Mucosa of descending colon (tissue), 3 donors: ENCODE data around the gene GMCL1. TPM values are rescaled to one million over a fixed set of nuclear protein-coding genes. Genes with fewer than 3 reads are reported as not detected.

Source experiments
- ATAC-seq: fragments of 200-7000 bp; cut with Tn5 transposase; one replicate; pipeline ENCODE4 v1.9.1; 2020; ENCODE audit warnings: mild to moderate bottlenecking, moderate library complexity
- DNase-seq, 3 donors: peaks; one replicate each; pipeline ENCODE4 v3.0.0-alpha.2; 2020
- H3K36me3 ChIP-seq: fragments of 200-600 bp; one replicate; pipeline ENCODE4 v1.8.0; 2021; ENCODE audit warnings: low read depth, mild to moderate bottlenecking
- H3K4me1 ChIP-seq: fragments of 200-600 bp; one replicate; pipeline ENCODE4 v1.8.0; 2021; ENCODE audit warnings: low read depth, mild to moderate bottlenecking
- H3K4me3 ChIP-seq: fragments of 200-600 bp; one replicate; pipeline ENCODE4 v1.8.0; 2021; ENCODE audit warnings: mild to moderate bottlenecking
- H3K9me3 ChIP-seq: fragments of 200-600 bp; one replicate; pipeline ENCODE4 v1.8.0; 2021; ENCODE audit warnings: mild to moderate bottlenecking
- CTCF ChIP-seq: fragments of 200-600 bp; IDR thresholded peaks from one replicate; pipeline ENCODE4 v1.8.0; 2022; ENCODE audit warnings: antibody characterized with exemption, mild to moderate bottlenecking
- intact Hi-C, 2 donors: fragments of 100-400 bp; cut with DNase I in 1 of 2; cut with micrococcal nuclease in 1 of 2; formaldehyde crosslinking; loops; one replicate each; pipeline versions ENCODE4 v1.11.0 to v1.11.1; 2022; cut with DNase I, micrococcal nuclease
- total RNA-seq, 3 donors: library from RNA; stranded (reverse); fragmentation: NEBNext Ultra II Directional in 2 of 3; extraction: Animal tissue kit (Norgen Biotek cat#: 25700) in 2 of 3; gene quantifications; one replicate each; pipeline versions ENCODE4 v1.2.1 to v1.2.4, GENCODE V29; 2021 to 2023
- donor health status: DM: no; HTN: no; CAD: no; lungs with moderate emphysema.
- donor health status: DM: no; HTN: no; CAD: no.
- donor health status: DM: no; HTN: yes; CAD: no.

Gene GMCL1
- total RNA-seq, 3 donors from 2014 or later = 13.5 to 30.2 (median 18.8) TPM

GRCh38 chr2:69831354-69831905, 2.0 kb downstream of the GMCL1 start:
- intact Hi-C loops = no loop called here
- ATAC-seq (no peak), DNase-seq (no peak)
- Histone ChIP-seq H3K9me3 (no peaks in the 10 kb centered on the region), H3K4me3 (no peak overlapping the region), H3K4me1 (peaks cover 16% of the 10 kb centered on the region), H3K36me3 (no peaks in the 10 kb centered on the region)
- no peak for TF ChIP-seq CTCF

GRCh38 chr2:69833752-69834151, 4.3 kb downstream of the GMCL1 start:
- DNase-seq (no peak), ATAC-seq (no peak)
- Histone ChIP-seq H3K9me3 (no peaks in the 10 kb centered on the region), H3K4me3 (no peak overlapping the region), H3K36me3 (no peaks in the 10 kb centered on the region), H3K4me1 (peaks cover 16% of the 10 kb centered on the region)
- intact Hi-C loops = no loop called here
- TF ChIP-seq CTCF = no peak

- intact Hi-C loops = no loop called here
- DNase-seq = no peak
These were observed 6.2 kb downstream of the GMCL1 start for GRCh38 chr2:69835666-69836065.

GRCh38 chr2:69836316-69836715, 6.9 kb downstream of the GMCL1 start:
- no peaks in the 10 kb centered on the region for H3K36me3 ChIP-seq
- no peak overlapping the region for H3K4me3 ChIP-seq
- peaks cover 7% of the 10 kb centered on the region for H3K4me1 ChIP-seq
- no peaks in the 10 kb centered on the region for H3K9me3 ChIP-seq
- DNase-seq (no peak), ATAC-seq (no peak)
- TF ChIP-seq CTCF = no peak
- intact Hi-C loops = no loop called here

More at GRCh38 chr2:69835666-69836065, 6.2 kb downstream of the GMCL1 start:
- TF ChIP-seq CTCF = no peak
- peaks cover 14% of the 10 kb centered on the region for H3K4me1 ChIP-seq
- ATAC-seq = no peak
- no peak overlapping the region for H3K4me3 ChIP-seq
- H3K36me3 ChIP-seq = no peaks in the 10 kb centered on the region
- no peaks in the 10 kb centered on the region for H3K9me3 ChIP-seq

GRCh38 chr2:69837533-69837932, 8.1 kb downstream of the GMCL1 start:
- no peak overlapping the region for H3K4me3 ChIP-seq
- no peaks in the 10 kb centered on the region for H3K9me3 ChIP-seq
- no peaks in the 10 kb centered on the region for H3K36me3 ChIP-seq
- DNase-seq = no peak
- H3K4me1 ChIP-seq = no peaks in the 10 kb centered on the region
- ATAC-seq = no peak
- no peak for TF ChIP-seq CTCF
- intact Hi-C loops = no loop called here

- DNase-seq (no peak), ATAC-seq (no peak)
- Histone ChIP-seq H3K4me1 (no peaks in the 10 kb centered on the region), H3K9me3 (no peaks in the 10 kb centered on the region), H3K4me3 (no peak overlapping the region), H3K36me3 (no peaks in the 10 kb centered on the region)
- TF ChIP-seq CTCF = no peak
- intact Hi-C loops = no loop called here
These were observed 14.5 kb downstream of the GMCL1 start for GRCh38 chr2:69843993-69844392.
